Peyer's patch (tissue), 4 donors: Measurements from ENCODE around the gene TPPP2.

Experiments
- POLR2A ChIP-seq, 2 donors: fragments of 450-650 bp; IDR thresholded peaks; one replicate each; pipeline ENCODE4 v1.5.1; 2017; ENCODE audit warnings: antibody characterized with exemption in 2 of 2, mild to moderate bottlenecking in 2 of 2, moderate library complexity in 2 of 2
- TF ChIP-seq, protein P1 (sequence below), 6 experiments: fragments of 450-650 bp in 4 of 6; fragments of 200-600 bp in 2 of 6; sonication (generic) in 1 of 6; IDR thresholded peaks; one replicate each; pipeline ENCODE4 v1.5.1; 2017 to 2019; ENCODE audit warnings: antibody characterized with exemption in 6 of 6, mild to moderate bottlenecking in 3 of 6, moderate library complexity in 1 of 6

GRCh38 chr14:21053184-21054122 lies 23.4 kb downstream of the TPPP2 start:
- TF ChIP-seq, protein P1, sequence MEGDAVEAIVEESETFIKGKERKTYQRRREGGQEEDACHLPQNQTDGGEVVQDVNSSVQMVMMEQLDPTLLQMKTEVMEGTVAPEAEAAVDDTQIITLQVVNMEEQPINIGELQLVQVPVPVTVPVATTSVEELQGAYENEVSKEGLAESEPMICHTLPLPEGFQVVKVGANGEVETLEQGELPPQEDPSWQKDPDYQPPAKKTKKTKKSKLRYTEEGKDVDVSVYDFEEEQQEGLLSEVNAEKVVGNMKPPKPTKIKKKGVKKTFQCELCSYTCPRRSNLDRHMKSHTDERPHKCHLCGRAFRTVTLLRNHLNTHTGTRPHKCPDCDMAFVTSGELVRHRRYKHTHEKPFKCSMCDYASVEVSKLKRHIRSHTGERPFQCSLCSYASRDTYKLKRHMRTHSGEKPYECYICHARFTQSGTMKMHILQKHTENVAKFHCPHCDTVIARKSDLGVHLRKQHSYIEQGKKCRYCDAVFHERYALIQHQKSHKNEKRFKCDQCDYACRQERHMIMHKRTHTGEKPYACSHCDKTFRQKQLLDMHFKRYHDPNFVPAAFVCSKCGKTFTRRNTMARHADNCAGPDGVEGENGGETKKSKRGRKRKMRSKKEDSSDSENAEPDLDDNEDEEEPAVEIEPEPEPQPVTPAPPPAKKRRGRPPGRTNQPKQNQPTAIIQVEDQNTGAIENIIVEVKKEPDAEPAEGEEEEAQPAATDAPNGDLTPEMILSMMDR (IDR thresholded peaks at IDR 0.05) = no peak
- no peak for TF ChIP-seq POLR2A (IDR thresholded peaks at IDR 0.05)
